MCF 10A (cell line): Measurements from ENCODE around the gene CXCL3. TPM values are rescaled to one million over a fixed set of nuclear protein-coding genes. Genes with fewer than 3 reads are reported as not detected.

Source experiments
- BruUV-seq: library from RNA; stranded (reverse); fragments of 400-500 nt; replicated peaks from 2 replicates; lab custom pipeline; 2021; lab: Mats Ljungman, UMichigan
- CTCF ChIA-PET: fragments of 300-600 bp; sonication (Branson Sonifier 250); formaldehyde crosslinking; extraction: SDS; loops from one replicate; lab custom pipeline; 2021; ENCODE audit warnings: antibody characterized with exemption, inconsistent platforms; lab: Yijun Ruan, JAX
- POLR2A ChIA-PET: fragments of 300-600, 350-650 bp; sonication (Branson Sonifier 250); formaldehyde crosslinking; extraction: SDS; loops from one replicate; lab custom pipeline; 2020; ENCODE audit warnings: antibody characterized with exemption, inconsistent platforms; lab: Yijun Ruan, JAX
- DNase-seq: peaks from one replicate; pipeline ENCODE4 v3.0.0-alpha.2; 2018; ENCODE audit not compliant: unreplicated experiment
- H3K27ac Mint-ChIP-seq: one replicate; pipeline ENCODE4 v1.8.0; 2022; ENCODE audit warnings: mild to moderate bottlenecking, low read depth, mixed read lengths; ENCODE audit not compliant: unreplicated experiment
- H3K27me3 Mint-ChIP-seq: one replicate; pipeline ENCODE4 v1.8.0; 2022; ENCODE audit warnings: mixed read lengths; ENCODE audit not compliant: insufficient read depth, unreplicated experiment
- H3K36me3 Mint-ChIP-seq: one replicate; pipeline ENCODE4 v1.8.0; 2022; ENCODE audit warnings: mild to moderate bottlenecking, moderate library complexity, mixed read lengths; ENCODE audit not compliant: insufficient read depth, unreplicated experiment
- H3K4me1 Mint-ChIP-seq: one replicate; pipeline ENCODE4 v1.8.0; 2022; ENCODE audit warnings: mixed read lengths; ENCODE audit not compliant: insufficient read depth, unreplicated experiment
- H3K4me3 Mint-ChIP-seq: one replicate; pipeline ENCODE4 v1.8.0; 2022; ENCODE audit warnings: mild to moderate bottlenecking, moderate library complexity, mixed read lengths; ENCODE audit not compliant: unreplicated experiment
- H3K9me3 Mint-ChIP-seq: one replicate; pipeline ENCODE4 v1.8.0; 2022; ENCODE audit warnings: mixed read lengths; ENCODE audit not compliant: unreplicated experiment
- intact Hi-C: fragments of 100-400 bp; cut with micrococcal nuclease; formaldehyde crosslinking; loops from 2 replicates; pipeline ENCODE4 v1.14.1; 2022
- total RNA-seq: library from RNA; stranded (reverse); gene quantifications from 2 replicates; pipeline ENCODE4 v1.2.3, GENCODE V29; 2022
- TF ChIP-seq, protein P1 (sequence below): fragments of 200-600 bp; IDR thresholded peaks from one replicate; pipeline ENCODE4 v1.8.0; 2022; ENCODE audit warnings: antibody characterized with exemption, mild to moderate bottlenecking; ENCODE audit not compliant: unreplicated experiment

CXCL3 gene
- total RNA-seq, 1 experiment from 2014 or later = 9.8 TPM

DNA sequence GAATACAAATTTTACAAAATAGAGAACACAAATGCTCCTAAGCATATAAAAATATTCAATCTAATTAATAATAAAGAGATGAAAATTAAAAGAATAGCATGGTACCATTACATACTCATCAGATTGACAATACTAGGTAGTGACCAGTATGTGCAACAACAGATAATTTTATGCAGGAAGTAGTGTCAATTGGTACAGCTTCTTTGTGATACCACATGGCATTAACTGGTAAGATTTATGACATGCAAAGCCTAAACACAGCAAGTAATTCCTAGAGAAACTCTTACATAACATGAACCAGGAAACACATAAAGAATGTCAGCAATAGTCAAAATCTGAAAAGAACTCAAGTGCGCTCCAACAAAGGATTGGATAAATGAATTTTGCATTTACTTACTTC is 34.2 kb upstream of the CXCL3 start:
- H3K4me3 Mint-ChIP-seq = no peak overlapping the region
- no peaks in the 10 kb centered on the region for H3K36me3 Mint-ChIP-seq
- H3K27ac Mint-ChIP-seq = no peak overlapping the region
- TF ChIP-seq, protein P1, sequence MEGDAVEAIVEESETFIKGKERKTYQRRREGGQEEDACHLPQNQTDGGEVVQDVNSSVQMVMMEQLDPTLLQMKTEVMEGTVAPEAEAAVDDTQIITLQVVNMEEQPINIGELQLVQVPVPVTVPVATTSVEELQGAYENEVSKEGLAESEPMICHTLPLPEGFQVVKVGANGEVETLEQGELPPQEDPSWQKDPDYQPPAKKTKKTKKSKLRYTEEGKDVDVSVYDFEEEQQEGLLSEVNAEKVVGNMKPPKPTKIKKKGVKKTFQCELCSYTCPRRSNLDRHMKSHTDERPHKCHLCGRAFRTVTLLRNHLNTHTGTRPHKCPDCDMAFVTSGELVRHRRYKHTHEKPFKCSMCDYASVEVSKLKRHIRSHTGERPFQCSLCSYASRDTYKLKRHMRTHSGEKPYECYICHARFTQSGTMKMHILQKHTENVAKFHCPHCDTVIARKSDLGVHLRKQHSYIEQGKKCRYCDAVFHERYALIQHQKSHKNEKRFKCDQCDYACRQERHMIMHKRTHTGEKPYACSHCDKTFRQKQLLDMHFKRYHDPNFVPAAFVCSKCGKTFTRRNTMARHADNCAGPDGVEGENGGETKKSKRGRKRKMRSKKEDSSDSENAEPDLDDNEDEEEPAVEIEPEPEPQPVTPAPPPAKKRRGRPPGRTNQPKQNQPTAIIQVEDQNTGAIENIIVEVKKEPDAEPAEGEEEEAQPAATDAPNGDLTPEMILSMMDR = no peak
- no peak for DNase-seq
- ChIA-PET POLR2A (interaction anchor here (1.1 kb wide), 1 partner anchor 14 kb away, joined by 3 read pairs; no protein-coding TSS in a partner anchor), CTCF (no interaction called here)
- no TSS peak for BruUV-seq
- H3K9me3 Mint-ChIP-seq = no peaks in the 10 kb centered on the region
- H3K4me1 Mint-ChIP-seq = no peaks in the 10 kb centered on the region
- intact Hi-C loops = no loop called here
- H3K27me3 Mint-ChIP-seq = no peaks in the 10 kb centered on the region

DNA sequence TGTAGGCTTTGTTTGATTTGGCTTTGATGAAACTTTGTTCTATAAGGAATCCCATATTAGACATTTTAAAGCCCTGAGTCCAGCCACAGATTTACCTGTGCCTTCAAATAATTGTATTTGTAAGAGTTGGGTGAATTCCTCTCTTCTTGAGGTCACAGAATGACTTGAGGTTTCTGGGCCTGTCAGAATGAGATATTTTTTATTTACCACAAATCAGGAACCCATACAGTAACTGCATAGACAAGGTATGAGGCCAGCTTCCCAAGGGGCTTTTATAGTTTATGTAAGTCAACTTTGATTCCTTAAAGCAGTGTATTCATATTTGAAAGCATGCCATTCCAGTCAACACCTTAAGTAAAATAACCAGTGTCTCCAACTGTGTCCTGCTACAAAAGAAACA is 29.1 kb upstream of the CXCL3 start:
- TF ChIP-seq, protein P1 = no peak
- Mint-ChIP-seq H3K36me3 (no peaks in the 10 kb centered on the region), H3K4me1 (no peaks in the 10 kb centered on the region), H3K27ac (no peak overlapping the region), H3K27me3 (no peaks in the 10 kb centered on the region), H3K9me3 (no peaks in the 10 kb centered on the region), H3K4me3 (no peak overlapping the region)
- BruUV-seq = no TSS peak
- no peak for DNase-seq
- ChIA-PET CTCF (no interaction called here), POLR2A (no interaction called here)
- intact Hi-C loops = no loop called here

DNA sequence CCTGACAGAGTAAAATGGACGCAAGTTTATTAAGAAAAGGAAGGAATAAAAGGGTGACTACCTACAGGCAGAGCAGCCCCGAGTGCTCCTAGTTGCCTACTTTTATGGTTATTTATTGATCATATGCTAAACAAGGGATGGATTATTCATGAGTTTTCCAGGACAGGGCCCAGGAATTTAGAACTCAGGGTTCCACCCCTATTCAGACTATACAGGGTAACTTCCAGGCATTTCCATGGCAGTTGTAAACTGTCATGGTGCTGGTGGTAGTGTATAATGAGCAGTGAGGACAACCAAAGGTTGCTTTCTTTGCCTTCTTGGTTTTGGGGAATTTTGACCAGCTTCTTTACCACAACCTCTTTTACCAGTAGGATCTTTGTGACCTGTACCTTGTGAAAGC is 27.7 kb upstream of the CXCL3 start:
- DNase-seq = no peak
- Mint-ChIP-seq H3K4me3 (no peak overlapping the region), H3K9me3 (no peaks in the 10 kb centered on the region), H3K27me3 (no peaks in the 10 kb centered on the region), H3K4me1 (no peaks in the 10 kb centered on the region), H3K36me3 (no peaks in the 10 kb centered on the region), H3K27ac (no peak overlapping the region)
- intact Hi-C loops = no loop called here
- BruUV-seq = no TSS peak
- CTCF ChIA-PET = no interaction called here
- POLR2A ChIA-PET = interaction anchor here (1.2 kb wide), 1 partner anchor 242 kb away, joined by 3 read pairs; the partner anchor contains the start of gene EPGN
- TF ChIP-seq, protein P1 = no peak

DNA sequence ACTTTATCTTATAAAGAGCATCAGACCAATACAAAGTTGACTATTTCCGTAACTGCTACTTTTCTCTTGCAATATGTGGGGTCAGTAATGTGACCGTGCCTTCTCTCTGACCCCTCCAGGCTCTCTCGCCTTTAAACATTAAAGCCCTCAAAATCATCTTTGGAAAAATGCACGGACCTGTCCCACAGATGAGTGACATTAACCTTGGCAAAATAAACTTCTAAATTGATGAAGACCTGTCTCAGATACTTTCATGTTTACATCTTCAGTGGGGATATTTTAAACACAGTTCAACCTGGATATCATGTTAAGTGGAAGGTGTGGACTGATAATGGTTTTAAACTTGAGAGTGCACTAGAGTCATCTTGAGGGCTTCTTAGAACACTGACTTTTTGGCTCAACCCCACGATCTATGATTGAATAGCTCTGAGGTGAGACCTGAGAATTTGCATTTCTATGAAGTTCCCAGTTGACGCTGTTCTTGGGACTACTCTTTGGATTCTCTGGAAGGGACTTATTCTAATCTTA is 26.7 kb upstream of the CXCL3 start:
- ChIA-PET CTCF (interaction anchor here (1.1 kb wide), 1 partner anchor 26 kb away, joined by 3 read pairs; the partner anchor contains the start of gene CXCL3), POLR2A (interaction anchor here (1.2 kb wide), 1 partner anchor 243 kb away, joined by 3 read pairs; the partner anchor contains the start of gene EPGN)
- Mint-ChIP-seq H3K4me1 (no peaks in the 10 kb centered on the region), H3K4me3 (no peak overlapping the region), H3K27me3 (no peaks in the 10 kb centered on the region), H3K36me3 (no peaks in the 10 kb centered on the region), H3K27ac (no peak overlapping the region), H3K9me3 (no peaks in the 10 kb centered on the region)
- BruUV-seq = no TSS peak
- DNase-seq = no peak
- TF ChIP-seq, protein P1 = no peak
- intact Hi-C loops = no loop called here
